ENCODE data around the gene MRFAP1.

Gene MRFAP1

DNA sequence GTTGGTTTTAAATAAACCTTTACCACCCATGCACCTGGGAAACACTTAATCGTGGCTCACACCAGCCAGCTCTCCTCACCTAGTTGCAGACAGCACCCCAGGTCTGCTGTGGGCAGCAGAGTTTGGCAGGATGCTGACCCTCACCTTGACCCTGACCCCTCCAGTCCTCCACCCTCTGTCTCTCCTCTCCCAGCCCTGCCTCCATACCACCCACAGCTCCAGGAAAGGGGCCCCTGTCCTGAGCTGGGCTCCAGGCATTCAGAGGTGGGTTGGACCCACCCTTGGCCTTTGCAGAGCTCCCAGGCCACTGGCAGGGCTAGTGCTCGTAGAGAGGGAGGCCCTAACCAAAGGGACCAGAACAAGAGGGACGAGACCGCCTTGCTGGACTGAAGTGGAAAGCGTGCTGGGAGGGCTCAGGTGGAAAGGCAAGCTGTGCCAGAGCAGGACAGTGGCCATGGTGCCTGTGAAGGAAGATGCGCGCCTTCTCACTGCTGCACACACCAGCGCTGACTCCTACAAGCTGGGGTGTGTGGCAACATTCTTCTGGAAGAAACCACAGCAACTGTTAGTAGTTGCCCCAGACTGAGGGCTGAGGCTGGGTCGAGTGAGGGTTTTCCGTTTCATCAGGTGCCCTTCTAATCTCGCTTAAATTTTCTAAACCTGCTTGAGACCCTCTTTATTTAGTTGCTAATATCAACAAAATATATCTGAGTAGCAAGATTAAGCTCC is 42.5 kb downstream of the MRFAP1 start:
- TF ChIP-seq, protein P1, sequence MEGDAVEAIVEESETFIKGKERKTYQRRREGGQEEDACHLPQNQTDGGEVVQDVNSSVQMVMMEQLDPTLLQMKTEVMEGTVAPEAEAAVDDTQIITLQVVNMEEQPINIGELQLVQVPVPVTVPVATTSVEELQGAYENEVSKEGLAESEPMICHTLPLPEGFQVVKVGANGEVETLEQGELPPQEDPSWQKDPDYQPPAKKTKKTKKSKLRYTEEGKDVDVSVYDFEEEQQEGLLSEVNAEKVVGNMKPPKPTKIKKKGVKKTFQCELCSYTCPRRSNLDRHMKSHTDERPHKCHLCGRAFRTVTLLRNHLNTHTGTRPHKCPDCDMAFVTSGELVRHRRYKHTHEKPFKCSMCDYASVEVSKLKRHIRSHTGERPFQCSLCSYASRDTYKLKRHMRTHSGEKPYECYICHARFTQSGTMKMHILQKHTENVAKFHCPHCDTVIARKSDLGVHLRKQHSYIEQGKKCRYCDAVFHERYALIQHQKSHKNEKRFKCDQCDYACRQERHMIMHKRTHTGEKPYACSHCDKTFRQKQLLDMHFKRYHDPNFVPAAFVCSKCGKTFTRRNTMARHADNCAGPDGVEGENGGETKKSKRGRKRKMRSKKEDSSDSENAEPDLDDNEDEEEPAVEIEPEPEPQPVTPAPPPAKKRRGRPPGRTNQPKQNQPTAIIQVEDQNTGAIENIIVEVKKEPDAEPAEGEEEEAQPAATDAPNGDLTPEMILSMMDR (IDR thresholded peaks at IDR 0.05; ENCODE audit: insufficient read depth, low read length, poor library complexity, severe bottlenecking) = no peak
- Histone ChIP-seq H3K27me3 (replicated peaks; ENCODE audit: control insufficient read depth, insufficient read depth, low read length) (no peaks in the 10 kb centered on the region; the same call in 1 of the 2 replicates), H3K36me3 (ENCODE audit: control insufficient read depth, insufficient read depth, low read length) (peaks cover 4% of the 10 kb centered on the region), H3K4me3 (replicated peaks; ENCODE audit: low read depth, low read length) (no peak overlapping the region)
- DNase-seq (ENCODE audit: extremely low read depth, insufficient read length) = no peak

DNA sequence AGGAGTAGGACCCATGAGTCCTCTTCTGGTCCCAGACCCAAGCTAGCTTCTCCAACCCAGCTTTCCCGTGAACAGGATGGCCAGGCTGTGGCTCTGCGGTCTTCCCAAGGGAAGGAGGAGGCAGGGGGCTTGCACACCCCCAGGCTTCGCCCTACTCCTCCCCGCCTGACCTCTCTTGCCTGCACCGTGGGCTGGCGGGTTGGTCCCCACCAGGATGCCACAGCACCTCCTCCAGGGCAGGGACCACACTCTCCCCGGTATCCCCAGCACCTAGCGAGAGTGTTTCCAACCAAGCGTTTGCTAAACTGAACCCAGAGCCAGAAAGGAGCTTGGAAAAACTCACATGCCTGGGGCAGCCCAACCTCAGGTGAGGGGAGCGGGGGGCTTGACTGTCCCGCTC is 44.2 kb downstream of the MRFAP1 start:
- Histone ChIP-seq H3K27me3 (replicated peaks; ENCODE audit: control insufficient read depth, insufficient read depth, low read length) (no peaks in the 10 kb centered on the region; the same call in 1 of the 2 replicates), H3K36me3 (ENCODE audit: control insufficient read depth, insufficient read depth, low read length) (peaks cover 4% of the 10 kb centered on the region), H3K4me3 (replicated peaks; ENCODE audit: low read depth, low read length) (no peak overlapping the region)
- no peak for DNase-seq (ENCODE audit: extremely low read depth, insufficient read length)
- TF ChIP-seq, protein P1 (IDR thresholded peaks at IDR 0.05; ENCODE audit: insufficient read depth, low read length, poor library complexity, severe bottlenecking) = no peak

DNA sequence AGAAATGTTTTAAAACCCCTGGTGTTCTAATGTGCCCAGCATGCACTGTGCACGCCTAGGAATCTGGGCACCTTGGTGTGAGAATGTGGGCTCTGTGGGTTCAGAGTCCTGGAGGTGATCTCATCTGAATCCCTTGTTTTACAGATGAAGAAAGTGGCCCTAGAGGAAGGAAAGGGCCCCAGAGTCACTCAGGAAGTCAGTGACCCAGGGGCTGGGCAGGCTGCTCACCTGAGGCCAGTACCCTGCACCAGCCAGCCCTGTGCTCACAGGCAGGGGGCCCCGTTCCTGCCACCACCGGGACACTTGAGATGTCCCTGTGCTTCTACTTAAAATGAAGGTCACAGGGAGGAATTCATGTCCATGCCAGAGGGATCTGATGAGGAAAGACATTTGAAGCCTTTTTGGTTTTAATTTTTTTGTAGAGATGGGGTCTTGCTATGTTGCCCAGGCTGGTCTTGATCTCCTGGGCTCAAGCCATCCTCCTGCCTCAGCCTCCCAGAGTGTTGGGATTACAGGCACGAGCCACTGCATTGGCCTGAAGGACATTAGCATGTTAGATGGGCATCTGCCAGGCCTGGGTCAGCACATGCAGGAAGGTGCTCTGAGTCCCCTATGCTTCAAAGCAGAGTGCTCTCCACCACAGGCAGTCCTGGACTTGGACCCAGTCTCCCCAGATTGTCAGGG is 45.8 kb downstream of the MRFAP1 start:
- no peaks in the 10 kb centered on the region for H3K36me3 ChIP-seq (ENCODE audit: control insufficient read depth, insufficient read depth, low read length)
- no peaks in the 10 kb centered on the region; the same call in 1 of the 2 replicates for H3K27me3 ChIP-seq (replicated peaks; ENCODE audit: control insufficient read depth, insufficient read depth, low read length)
- TF ChIP-seq, protein P1 (IDR thresholded peaks at IDR 0.05; ENCODE audit: insufficient read depth, low read length, poor library complexity, severe bottlenecking) = no peak
- DNase-seq (ENCODE audit: extremely low read depth, insufficient read length) = no peak
- no peak overlapping the region for H3K4me3 ChIP-seq (replicated peaks; ENCODE audit: low read depth, low read length)

DNA sequence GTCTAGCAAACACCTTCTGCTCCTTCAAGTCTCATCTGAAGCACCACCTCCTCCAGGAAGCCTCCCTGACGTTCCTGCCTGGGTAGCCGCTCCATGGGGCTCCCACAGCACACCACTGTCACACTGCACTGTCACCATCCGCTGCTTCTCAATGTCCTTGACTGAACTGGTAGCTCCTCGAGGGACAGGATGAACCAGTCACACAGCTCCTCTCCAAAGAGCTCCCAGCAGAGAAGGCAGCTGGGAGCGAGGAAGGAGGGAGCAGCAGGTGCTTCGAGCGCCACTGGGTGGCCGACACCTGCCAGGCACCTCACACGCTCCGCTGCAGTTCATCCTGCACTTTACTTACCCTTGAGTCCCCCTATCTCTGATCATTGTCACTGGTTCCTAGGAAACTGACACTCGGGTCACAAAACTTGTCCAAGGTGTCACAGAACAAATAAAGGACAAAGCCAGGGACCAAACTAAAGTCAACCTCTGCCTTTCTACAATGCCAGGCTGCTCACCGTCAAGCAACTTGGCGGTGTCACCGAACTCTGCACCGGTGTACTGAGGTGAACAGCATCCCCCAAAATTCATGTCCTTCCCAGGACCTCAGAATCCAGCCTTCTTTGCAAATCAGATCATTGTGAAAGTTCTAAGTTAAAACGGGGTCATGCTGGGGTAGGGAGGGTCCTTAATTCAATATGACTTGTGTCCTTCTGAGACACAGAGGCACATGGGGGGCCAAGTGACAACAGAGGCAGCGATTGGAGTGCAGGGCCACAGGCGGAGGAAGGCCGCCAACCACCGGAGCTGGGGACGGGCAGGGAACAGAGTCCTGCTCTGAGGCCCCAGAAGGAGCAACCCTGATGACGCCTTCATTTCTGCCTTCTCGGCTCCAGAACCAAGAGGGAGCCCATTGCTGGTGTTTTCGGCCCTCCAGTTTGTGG is 47.7 kb downstream of the MRFAP1 start:
- no peak for DNase-seq (ENCODE audit: extremely low read depth, insufficient read length)
- no peak overlapping the region for H3K4me3 ChIP-seq (replicated peaks; ENCODE audit: low read depth, low read length)
- H3K27me3 ChIP-seq (replicated peaks; ENCODE audit: control insufficient read depth, insufficient read depth, low read length) = no peaks in the 10 kb centered on the region; the same call in 1 of the 2 replicates
- TF ChIP-seq, protein P1 (IDR thresholded peaks at IDR 0.05; ENCODE audit: insufficient read depth, low read length, poor library complexity, severe bottlenecking) = no peak
- H3K36me3 ChIP-seq (ENCODE audit: control insufficient read depth, insufficient read depth, low read length) = no peaks in the 10 kb centered on the region

DNA sequence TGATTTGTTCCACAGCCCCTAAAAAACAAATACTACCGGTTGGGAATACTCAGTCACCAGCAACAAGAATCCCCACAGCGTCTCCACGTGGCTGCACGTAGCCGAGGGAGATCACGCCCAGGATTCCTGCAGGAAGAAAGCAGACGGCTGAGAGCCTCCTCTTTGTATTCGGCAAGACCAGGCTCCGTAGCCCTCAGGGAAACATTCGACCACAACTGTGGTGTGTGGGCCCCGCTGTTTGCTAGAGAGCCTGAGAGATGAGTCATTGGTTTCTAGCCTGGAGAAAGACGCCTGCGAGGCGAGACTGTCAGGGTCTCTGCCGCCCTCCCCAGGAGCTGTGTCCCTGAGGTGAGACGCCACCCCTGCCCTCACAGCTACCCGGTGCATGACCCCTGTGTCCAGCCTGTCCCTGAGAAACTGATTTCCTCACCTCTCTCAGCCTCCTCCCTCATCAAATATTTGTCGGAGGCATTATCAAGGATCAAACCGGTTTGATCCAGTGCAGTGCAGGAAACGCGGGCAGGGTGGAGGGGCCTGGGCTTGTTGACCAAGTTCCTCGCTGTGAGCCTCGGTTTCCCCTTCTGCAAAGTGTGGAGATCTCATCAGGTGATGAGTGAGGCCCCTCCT is 48.5 kb downstream of the MRFAP1 start:
- no peak for DNase-seq (ENCODE audit: extremely low read depth, insufficient read length)
- TF ChIP-seq, protein P1 (IDR thresholded peaks at IDR 0.05; ENCODE audit: insufficient read depth, low read length, poor library complexity, severe bottlenecking) = no peak
- Histone ChIP-seq H3K4me3 (replicated peaks; ENCODE audit: low read depth, low read length) (no peak overlapping the region), H3K36me3 (ENCODE audit: control insufficient read depth, insufficient read depth, low read length) (no peaks in the 10 kb centered on the region), H3K27me3 (replicated peaks; ENCODE audit: control insufficient read depth, insufficient read depth, low read length) (no peaks in the 10 kb centered on the region; the same call in 1 of the 2 replicates)
